A549 (cell line): ENCODE measurements around the gene FIS1. TPM values are rescaled to one million over a fixed set of nuclear protein-coding genes. Genes with fewer than 3 reads are reported as not detected.

Experiments used
- ATAC-seq, 2 experiments: fragments of 200-7000 bp in 1 of 2; fragments of >200 bp in 1 of 2; cut with Nextera tagmentation in 1 of 2; cut with Tn5 transposase in 1 of 2; 3 replicates each; pipeline versions ENCODE4 v1.8.0 to v1.9.1; 2018 to 2020; ENCODE audit warnings: mild to moderate bottlenecking in 1 of 2, moderate library complexity in 1 of 2
- CTCF ChIA-PET: fragments of 300-600 bp; sonication (Branson Sonifier 250); formaldehyde crosslinking; extraction: SDS; loops from one replicate; lab custom pipeline; 2021; ENCODE audit warnings: antibody characterized with exemption, inconsistent platforms; lab: Yijun Ruan, JAX
- POLR2A ChIA-PET: fragments of 350-600 bp; formaldehyde crosslinking; extraction: SDS; loops from one replicate; lab custom pipeline; 2021; ENCODE audit warnings: antibody characterized with exemption, inconsistent platforms; lab: Yijun Ruan, JAX
- DNase-seq, 2 experiments: peaks; one replicate each; pipeline versions ENCODE4 v3.0.0 to v3.0.0-alpha.2; 2011 to 2016; ENCODE audit warnings: low read depth in 1 of 2, low spot score in 1 of 2
- FAIRE-seq: peaks from 2 replicates; lab custom pipeline; 2011; peaks lifted over from hg19 to GRCh38; lab: Jason Lieb, UNC
- H3K27ac ChIP-seq, 2 experiments: fragments of >200 bp; sonication (Bioruptor Twin); formaldehyde crosslinking; 3 replicates each; pipeline ENCODE4 v1.5.1; 2016 to 2017
- H3K4me1 ChIP-seq: fragments of >200 bp; sonication (Bioruptor Twin); formaldehyde crosslinking; 3 replicates; pipeline ENCODE4 v1.6.1; 2016
- H3K4me2 ChIP-seq: fragments of >200 bp; sonication (Bioruptor Twin); formaldehyde crosslinking; 3 replicates; pipeline ENCODE4 v1.6.1; 2016
- H3K4me3 ChIP-seq: fragments of >200 bp; sonication (Bioruptor Twin); formaldehyde crosslinking; 3 replicates; pipeline ENCODE4 v1.5.1; 2016
- H3K9me3 ChIP-seq: fragments of >200 bp; sonication (Bioruptor Twin); formaldehyde crosslinking; 3 replicates; pipeline ENCODE4 v1.6.1; 2016
- CBX8 ChIP-seq: fragments of 200-600 bp; sonication (generic); IDR thresholded peaks from 2 replicates; pipeline ENCODE4 v1.6.1; 2016
- CHD2 ChIP-seq: fragments of 150-350 bp; IDR thresholded peaks from 2 replicates; pipeline ENCODE4 v1.6.1; 2014; ENCODE audit warnings: low read length; ENCODE audit not compliant: partially characterized antibody
- CHD4 ChIP-seq: fragments of 200-600 bp; sonication (generic); IDR thresholded peaks from 2 replicates; pipeline ENCODE4 v1.6.1; 2016; ENCODE audit warnings: antibody characterized with exemption, mild to moderate bottlenecking, borderline replicate concordance
- E2F6 ChIP-seq: IDR thresholded peaks from 2 replicates; pipeline ENCODE4 v1.6.1; 2012; ENCODE audit warnings: low read depth, borderline replicate concordance
- FOXS1 ChIP-seq: fragments of 250-450 bp; sonication (Bioruptor Pico); IDR thresholded peaks from 2 replicates; pipeline ENCODE4 v1.5.0; 2020; ENCODE audit warnings: mild to moderate bottlenecking, moderate library complexity
- HMGXB4 ChIP-seq: fragments of 250-450 bp; sonication (Bioruptor Pico); IDR thresholded peaks from 2 replicates; pipeline ENCODE4 v1.5.0; 2021; ENCODE audit warnings: mild to moderate bottlenecking, moderate library complexity, borderline replicate concordance
- JUN ChIP-seq, 2 experiments: fragments of >200 bp; sonication (Bioruptor Twin); formaldehyde crosslinking; IDR thresholded peaks; 2 replicates in 1 of 2; 3 replicates in 1 of 2; pipeline ENCODE4 v1.6.1; 2016 to 2017
- JUNB ChIP-seq: fragments of >200 bp; sonication (Bioruptor Twin); formaldehyde crosslinking; IDR thresholded peaks from 2 replicates; pipeline ENCODE4 v1.6.1; 2016
- KDM1A ChIP-seq: fragments of 200-600 bp; sonication (generic); IDR thresholded peaks from 2 replicates; pipeline ENCODE4 v1.6.1; 2016; ENCODE audit warnings: low read depth, mild to moderate bottlenecking
- MAZ ChIP-seq: fragments of 150-350 bp; IDR thresholded peaks from 2 replicates; pipeline ENCODE4 v1.6.1; 2014; ENCODE audit warnings: antibody characterized with exemption, low read depth, low read length, borderline replicate concordance
- MYC ChIP-seq: IDR thresholded peaks from 2 replicates; pipeline ENCODE4 v1.6.1; 2012; ENCODE audit warnings: mild to moderate bottlenecking, inconsistent platforms, low read length, improper control_type of control experiment, borderline replicate concordance
- NFE2L2 ChIP-seq: fragments of 150-350 bp; conservative IDR thresholded peaks from 2 replicates; pipeline ENCODE4 v1.6.1; 2014; ENCODE audit warnings: low read length
- PHF8 ChIP-seq: fragments of 200-600 bp; sonication (generic); IDR thresholded peaks from 2 replicates; pipeline ENCODE4 v1.6.1; 2016; ENCODE audit warnings: low read depth, mild to moderate bottlenecking, antibody characterized with exemption, moderate library complexity, borderline replicate concordance
- POLR2AphosphoS2 ChIP-seq: conservative IDR thresholded peaks from 2 replicates; pipeline ENCODE4 v1.6.1; 2012; ENCODE audit warnings: low read length, improper control_type of control experiment, inconsistent platforms
- RARB ChIP-seq: fragments of 250-450 bp; sonication (Bioruptor Pico); IDR thresholded peaks from 2 replicates; pipeline ENCODE4 v1.8.0; 2021; ENCODE audit warnings: mild to moderate bottlenecking, moderate library complexity
- RFX5 ChIP-seq: fragments of 450-650 bp; IDR thresholded peaks from 2 replicates; pipeline ENCODE4 v1.7.1; 2014; ENCODE audit warnings: antibody characterized with exemption, mild to moderate bottlenecking, moderate library complexity
- SREBF2 ChIP-seq: fragments of 450-650 bp; IDR thresholded peaks from 2 replicates; pipeline ENCODE4 v1.6.1; 2014; ENCODE audit warnings: mild to moderate bottlenecking, moderate library complexity
- USF2 ChIP-seq: fragments of 450-650 bp; IDR thresholded peaks from 2 replicates; pipeline ENCODE4 v1.6.1; 2014; ENCODE audit warnings: antibody characterized with exemption
- WGBS: methylation state at CpG from one replicate; pipeline ENCODE4 v1.1.6; 2017; ENCODE audit errors: missing lambda C conversion rate; 5-methylcytosine and 5-hydroxymethylcytosine counted together
- polyA plus RNA-seq, 4 experiments: library from polyadenylated mRNA; depleted of rRNA in 3 of 4; stranded (reverse); fragments of >200 nt; fragmentation: RNase III in 1 of 4; extraction: RNeasy Plus Mini Kit Qiagen cat#74134 plus additional on column Dnase treatment in 1 of 4; gene quantifications; 2 replicates in 3 of 4; 3 replicates in 1 of 4; pipeline ENCODE4 v1.2.3, GENCODE V29; 2011 to 2017

The FIS1 gene
- polyA plus RNA-seq, 2 of the 4 experiments (the other 2 are of a cell fraction): 111 to 155 TPM

- no peaks in the 10 kb centered on the region for H3K9me3 ChIP-seq
- POLR2A ChIA-PET: interaction anchor here (0.8 to 2.7 kb wide), 5 partner anchors 8 to 100 kb away, joined by 3 to 15 read pairs (median 6); partner anchors contain the start of genes PLOD3 and ZNHIT1
- 28% methylated on average over 24 of the region's 28 CpGs for WGBS
- DNase-seq (no peak), ATAC-seq (peak in 1 of 2 experiments; percentile 1; a peak in 2 of 6 replicates), FAIRE-seq (no peak)
- TF ChIP-seq USF2 (no peak), KDM1A (no peak), POLR2AphosphoS2 (no peak), JUN (IDR thresholded peaks at IDR 0.05) (no peak), CBX8 (no peak)
- H3K4me1 ChIP-seq: peaks cover 15% of the 10 kb centered on the region
- H3K27ac ChIP-seq: peak overlapping the region; percentile 86 to 93
- CTCF ChIA-PET: interaction anchor here (0.6 to 5.3 kb wide), 36 partner anchors 8 to 349 kb away, joined by 3 to 60 read pairs (median 4); partner anchors contain the start of genes AP1S1, MUC12, PLOD3 and ZNHIT1
- peak overlapping the region; percentile 96 for H3K4me2 ChIP-seq
- H3K4me3 ChIP-seq: peak overlapping the region; percentile 88
Observed at GRCh38 chr7:101243646-101244374, 1.1 kb downstream of the FIS1 start.

GRCh38 chr7:101241443-101242349 is 3.2 kb downstream of the FIS1 start:
- H3K4me1 ChIP-seq: peaks cover 15% of the 10 kb centered on the region
- CTCF ChIA-PET: interaction anchor here (0.7 to 5.3 kb wide), 5 partner anchors 9 to 97 kb away, joined by 3 to 60 read pairs (median 7); partner anchors contain the start of gene ZNHIT1
- ATAC-seq: no peak
- H3K27ac ChIP-seq: 0 out of 6 replicates have a peak overlapping the region, but pooled peaks of 1 of the 2 experiments have one; percentile 0
- FAIRE-seq: no peak
- TF ChIP-seq NFE2L2 (no peak), RARB (CRISPR knock-in tag) (no peak), CHD4 (no peak), E2F6 (no peak), PHF8 (no peak), FOXS1 (no peak), SREBF2 (no peak)
- no peak for DNase-seq
- no peak overlapping the region for H3K4me2 ChIP-seq
- H3K9me3 ChIP-seq: no peaks in the 10 kb centered on the region
- H3K4me3 ChIP-seq: no peak overlapping the region
- POLR2A ChIA-PET: no interaction called here
- 92% methylated on average over 16 of the region's 16 CpGs for WGBS

GRCh38 chr7:101241015-101241363 is 3.9 kb downstream of the FIS1 start:
- no peak overlapping the region for H3K4me2 ChIP-seq
- no peaks in the 10 kb centered on the region for H3K9me3 ChIP-seq
- H3K27ac ChIP-seq: no peak overlapping the region
- ChIA-PET CTCF (interaction anchor here (0.8 to 5.3 kb wide), 3 partner anchors 8 to 97 kb away, joined by 3 to 60 read pairs (median 7); partner anchors contain the start of gene ZNHIT1), POLR2A (no interaction called here)
- WGBS: 90% methylated on average over 12 of the region's 12 CpGs
- no peak overlapping the region for H3K4me3 ChIP-seq
- DNase-seq: no peak
- ATAC-seq: no peak
- no peak for FAIRE-seq
- TF ChIP-seq JUNB (no peak), CHD2 (no peak), MAZ (no peak), RFX5 (no peak), MYC (no peak), HMGXB4 (CRISPR knock-in tag) (no peak)
- H3K4me1 ChIP-seq: peaks cover 15% of the 10 kb centered on the region
